Measurements from ENCODE around the gene EMC9. TPM values are rescaled to one million over a fixed set of nuclear protein-coding genes. Genes with fewer than 3 reads are reported as not detected.
A peak's percentile ranks its signal among the peaks of the same experiment; 100 is the strongest.

The EMC9 gene
- total RNA-seq, 2 experiments from 2014 or later: 39.1 to 40.1 TPM

DNA sequence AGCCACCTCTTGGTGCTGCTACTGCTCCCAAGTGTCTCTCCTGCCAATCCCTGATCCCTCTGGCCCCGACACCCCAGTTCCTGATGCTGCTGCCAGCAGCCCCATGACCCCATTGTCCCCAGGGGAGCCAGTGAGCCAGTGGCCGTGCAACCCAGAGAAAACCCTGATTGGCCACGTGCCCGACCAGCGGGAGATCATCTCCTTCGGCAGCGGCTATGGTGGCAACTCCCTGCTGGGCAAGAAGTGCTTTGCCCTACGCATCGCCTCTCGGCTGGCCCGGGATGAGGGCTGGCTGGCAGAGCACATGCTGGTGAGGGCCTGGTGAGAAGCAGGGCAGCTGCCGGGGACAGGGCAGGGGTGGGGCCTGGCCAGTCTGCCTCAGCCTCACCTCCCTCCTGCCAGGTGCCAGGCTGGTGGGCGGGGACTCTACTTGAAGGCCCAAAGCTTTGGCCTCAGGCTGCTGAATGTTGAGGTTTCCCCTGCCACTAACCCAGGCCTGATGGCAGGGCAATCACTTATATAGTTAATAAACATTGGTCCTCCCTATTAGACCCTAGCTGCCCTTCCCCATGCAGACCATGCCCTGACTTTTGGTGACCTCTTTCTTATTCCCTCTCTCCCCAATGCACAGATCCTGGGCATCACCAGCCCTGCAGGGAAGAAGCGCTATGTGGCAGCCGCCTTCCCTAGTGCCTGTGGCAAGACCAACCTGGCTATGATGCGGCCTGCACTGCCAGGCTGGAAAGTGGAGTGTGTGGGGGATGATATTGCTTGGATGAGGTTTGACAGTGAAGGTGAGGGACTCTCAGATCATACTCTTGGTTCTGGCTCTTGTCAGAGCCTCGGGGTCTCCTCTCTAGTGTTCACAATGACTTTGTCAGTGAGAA, 42.2 kb downstream of the EMC9 start:
- Mint-ChIP-seq H3K4me1 (peaks cover 15% of the 10 kb centered on the region), H3K27ac (peak overlapping the region; percentile 28), H3K27me3 (no peaks in the 10 kb centered on the region), H3K36me3 (peaks cover 58% of the 10 kb centered on the region), H3K9me3 (no peaks in the 10 kb centered on the region), H3K4me3 (no peak overlapping the region)
- no peak for DNase-seq

DNA sequence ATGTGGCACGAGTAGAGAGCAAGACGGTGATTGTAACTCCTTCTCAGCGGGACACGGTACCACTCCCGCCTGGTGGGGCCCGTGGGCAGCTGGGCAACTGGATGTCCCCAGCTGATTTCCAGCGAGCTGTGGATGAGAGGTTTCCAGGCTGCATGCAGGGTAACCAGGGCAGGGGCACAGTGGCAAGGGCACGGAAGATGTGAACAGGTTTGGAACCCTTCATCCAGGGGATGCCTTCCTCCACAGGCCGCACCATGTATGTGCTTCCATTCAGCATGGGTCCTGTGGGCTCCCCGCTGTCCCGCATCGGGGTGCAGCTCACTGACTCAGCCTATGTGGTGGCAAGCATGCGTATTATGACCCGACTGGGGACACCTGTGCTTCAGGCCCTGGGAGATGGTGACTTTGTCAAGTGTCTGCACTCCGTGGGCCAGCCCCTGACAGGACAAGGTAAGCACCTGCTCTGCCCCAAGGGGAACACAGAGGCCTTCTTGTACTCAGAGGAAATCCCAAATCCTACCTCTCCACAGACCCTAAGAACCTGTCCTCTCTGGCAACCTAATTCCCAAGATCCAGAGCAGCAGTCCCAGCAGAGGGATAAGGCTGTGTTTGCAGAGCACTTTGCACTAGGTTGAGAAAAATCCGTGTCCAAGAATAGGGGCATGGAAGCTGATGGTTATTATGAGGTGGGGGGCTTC, 43.0 kb downstream of the EMC9 start:
- peaks cover 50% of the 10 kb centered on the region for H3K36me3 Mint-ChIP-seq
- H3K27me3 Mint-ChIP-seq: no peaks in the 10 kb centered on the region
- H3K4me1 Mint-ChIP-seq: peaks cover 19% of the 10 kb centered on the region
- no peaks in the 10 kb centered on the region for H3K9me3 Mint-ChIP-seq
- no peak overlapping the region for H3K4me3 Mint-ChIP-seq
- no peak overlapping the region for H3K27ac Mint-ChIP-seq
- no peak for DNase-seq

DNA sequence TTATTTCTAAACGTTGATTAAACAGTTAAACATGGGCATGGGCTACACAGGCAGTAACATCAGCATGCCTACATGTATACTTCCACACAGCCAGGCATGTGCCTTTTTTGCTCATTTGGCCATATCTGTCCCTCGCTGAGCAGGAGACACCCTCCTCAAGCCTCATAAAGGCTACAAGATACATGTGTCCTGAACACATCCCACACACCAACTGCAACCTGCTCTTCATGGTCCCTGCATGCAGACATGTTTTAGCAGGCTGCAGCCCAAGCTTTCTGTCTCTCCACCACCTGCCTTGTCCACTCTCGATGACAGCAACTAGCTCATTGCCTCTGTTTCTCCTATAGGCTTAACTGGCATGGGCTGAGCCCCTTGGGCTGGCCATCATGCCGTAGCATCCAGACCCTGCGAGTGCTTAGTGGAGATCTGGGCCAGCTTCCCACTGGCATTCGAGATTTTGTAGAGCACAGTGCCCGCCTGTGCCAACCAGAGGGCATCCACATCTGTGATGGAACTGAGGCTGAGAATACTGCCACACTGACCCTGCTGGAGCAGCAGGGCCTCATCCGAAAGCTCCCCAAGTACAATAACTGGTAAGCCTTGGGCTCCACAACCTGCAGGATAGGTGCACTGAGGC, 44.7 kb downstream of the EMC9 start:
- peaks cover 26% of the 10 kb centered on the region for H3K4me1 Mint-ChIP-seq

DNA sequence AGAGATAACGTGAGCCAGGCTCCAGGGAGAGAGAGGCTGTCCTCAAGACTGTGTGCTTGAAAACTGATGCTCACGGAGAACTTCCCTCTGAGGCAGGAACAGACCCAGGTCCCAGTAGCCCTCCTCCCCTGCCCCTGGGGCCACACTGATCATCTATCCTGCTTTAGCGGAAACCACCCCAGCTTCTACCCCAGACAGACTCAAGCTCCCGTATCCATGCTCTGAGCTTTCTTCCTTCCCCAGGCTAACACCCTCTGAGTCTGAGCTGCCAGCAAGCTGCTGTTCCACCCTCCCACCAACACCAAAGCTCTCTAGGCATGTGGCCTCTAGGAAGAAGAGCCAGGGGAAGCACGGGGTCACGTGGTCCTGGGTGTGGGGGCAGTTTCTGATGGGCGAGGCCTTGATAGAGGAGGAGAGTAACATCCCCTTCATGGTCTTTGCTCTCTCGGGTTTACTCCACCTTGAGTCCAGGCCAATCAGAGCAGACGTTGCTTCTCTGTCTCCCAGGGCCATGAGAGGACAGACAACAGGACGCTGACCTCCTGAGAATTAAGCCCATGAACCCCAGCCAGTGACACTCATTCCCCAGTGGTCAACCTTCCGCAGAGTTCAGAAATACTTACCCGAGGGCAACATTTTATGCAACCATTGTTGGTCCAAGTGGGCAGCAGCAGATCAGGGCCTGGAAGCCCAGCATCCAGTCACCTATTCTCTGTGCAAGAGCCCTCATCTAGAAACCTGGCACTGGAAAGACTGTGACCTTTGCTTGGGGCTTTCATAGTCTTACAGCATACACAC, 45.9 kb downstream of the EMC9 start:
- Mint-ChIP-seq H3K36me3 (peaks cover 38% of the 10 kb centered on the region), H3K27ac (peak overlapping the region; percentile 98)

More for the DNA sequence above, 44.7 kb downstream of the EMC9 start:
- Mint-ChIP-seq H3K27me3 (no peaks in the 10 kb centered on the region), H3K4me3 (peak overlapping the region; percentile 47), H3K36me3 (peaks cover 38% of the 10 kb centered on the region), H3K9me3 (no peaks in the 10 kb centered on the region), H3K27ac (no peak overlapping the region)
- DNase-seq: no peak

DNA sequence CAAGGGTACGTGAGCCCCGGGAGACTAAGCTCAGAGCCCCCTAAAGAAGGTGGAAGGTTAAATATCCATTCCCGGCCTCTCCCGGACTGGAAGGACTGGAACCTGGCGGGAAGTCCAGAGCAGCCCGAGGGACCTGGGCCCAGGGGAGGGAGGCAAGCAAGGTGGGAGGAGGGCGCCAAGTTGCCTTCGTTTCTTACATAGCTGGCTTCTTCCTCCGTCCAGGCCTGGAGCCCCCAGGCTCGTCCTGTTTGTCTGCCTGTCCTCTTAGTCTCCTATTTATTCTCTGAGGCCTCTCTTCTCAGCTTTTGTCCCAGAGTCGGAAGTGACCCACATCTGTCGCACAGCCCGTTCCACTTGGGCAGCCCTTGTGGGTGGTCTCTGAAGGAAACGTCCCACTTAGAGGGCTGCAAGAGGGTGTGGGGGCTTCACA, 46.5 kb downstream of the EMC9 start:
- Mint-ChIP-seq H3K27ac (peak overlapping the region; percentile 98), H3K36me3 (peaks cover 35% of the 10 kb centered on the region), H3K9me3 (no peaks in the 10 kb centered on the region), H3K27me3 (no peaks in the 10 kb centered on the region), H3K4me1 (peaks cover 33% of the 10 kb centered on the region), H3K4me3 (peak overlapping the region; percentile 96)
- peak; percentile 14 for DNase-seq

More for the DNA sequence above, 45.9 kb downstream of the EMC9 start:
- Mint-ChIP-seq H3K4me1 (peaks cover 30% of the 10 kb centered on the region), H3K9me3 (no peaks in the 10 kb centered on the region), H3K4me3 (peak overlapping the region; percentile 96), H3K27me3 (no peaks in the 10 kb centered on the region)
- DNase-seq: peak; percentile 79

DNA sequence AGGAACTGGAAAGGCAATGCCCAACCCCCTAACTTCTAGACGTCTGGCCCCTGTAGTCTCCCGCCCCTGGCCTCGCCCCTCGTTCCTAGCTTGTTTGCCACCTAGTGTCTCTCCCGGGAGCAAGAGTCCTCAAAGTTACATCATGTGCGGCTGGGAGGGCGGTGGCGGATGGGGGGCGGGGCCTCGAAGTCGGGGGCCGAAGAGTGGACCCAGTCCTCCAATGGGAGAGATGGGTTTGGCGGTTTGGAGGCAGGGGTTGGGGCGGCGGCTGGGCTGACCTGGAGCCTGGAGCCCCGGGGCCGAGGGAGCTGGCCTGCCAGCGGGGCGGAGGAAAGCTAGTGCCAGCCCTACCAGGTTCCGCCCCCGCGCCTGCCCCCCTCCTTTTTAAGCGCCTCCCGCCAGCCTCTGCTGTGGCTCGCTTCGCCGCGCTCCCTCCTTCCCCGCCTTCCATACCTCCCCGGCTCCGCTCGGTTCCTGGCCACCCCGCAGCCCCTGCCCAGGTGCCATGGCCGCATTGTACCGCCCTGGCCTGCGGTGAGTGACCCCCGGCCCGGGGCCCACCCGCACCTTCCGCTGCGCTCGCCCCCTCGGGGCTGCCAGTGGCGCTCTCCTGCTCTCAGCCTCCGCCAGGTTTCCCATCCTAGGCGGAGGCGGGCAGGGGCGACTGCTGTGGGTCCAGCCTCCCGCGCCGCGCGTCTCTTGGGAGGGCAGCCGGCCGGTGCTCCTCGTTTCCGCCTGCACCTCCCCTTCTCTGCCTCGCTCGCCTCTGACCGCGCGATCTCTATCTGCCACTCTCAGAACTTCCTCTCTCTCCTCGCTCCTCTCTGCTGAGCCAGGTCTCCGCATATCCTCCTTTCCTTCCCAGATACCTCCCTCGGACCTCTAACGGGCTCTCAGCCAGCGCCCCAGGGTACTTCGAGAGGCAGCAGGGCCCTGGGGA, 47.2 kb downstream of the EMC9 start, which contains the start of gene PCK2:
PCK2 (plus strand) TSS at position 411 of the 940 bp plus-strand sequence; CDS start at position 506, 95 bp downstream.
- Mint-ChIP-seq H3K4me1 (peaks cover 33% of the 10 kb centered on the region), H3K27me3 (no peaks in the 10 kb centered on the region), H3K9me3 (no peaks in the 10 kb centered on the region), H3K27ac (peak within 1 kb of the TSS; percentile 98), H3K36me3 (peaks cover 30% of the 10 kb centered on the region), H3K4me3 (peak within 1 kb of the TSS; percentile 96)
- DNase-seq: peak; percentile 91

DNA sequence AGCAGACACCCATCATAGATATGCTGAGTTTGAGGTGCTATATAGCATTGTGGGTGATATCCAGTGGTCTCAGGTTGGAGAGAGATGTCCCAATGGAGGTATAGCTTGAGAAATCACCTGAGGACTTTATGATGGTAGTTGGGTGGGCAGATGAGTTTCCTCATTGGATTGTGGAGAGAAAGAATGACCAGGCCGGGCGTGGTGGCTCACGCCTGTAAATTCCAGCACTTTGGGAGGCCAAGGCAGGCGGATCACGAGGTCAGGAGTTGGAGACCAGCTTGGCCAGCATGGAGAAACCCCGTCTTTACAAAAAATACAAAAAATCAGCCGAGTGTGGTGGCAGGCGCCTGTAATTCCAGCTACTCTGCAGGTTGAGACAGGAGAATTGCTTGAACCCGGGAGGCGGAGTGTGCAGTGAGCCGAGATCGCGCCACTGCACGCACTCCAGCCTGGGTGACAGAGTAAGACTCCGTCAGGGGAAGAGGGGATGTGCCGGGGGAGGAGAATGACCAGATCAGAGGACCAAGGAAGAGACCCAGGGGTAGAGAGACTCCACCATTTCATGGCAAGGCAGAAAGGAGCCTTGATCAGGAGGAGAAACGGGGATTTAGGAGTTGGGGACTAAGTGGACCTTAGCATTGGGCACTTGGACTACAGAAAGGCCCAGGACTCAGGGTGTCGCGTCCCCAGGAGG, 48.0 kb downstream of the EMC9 start:
- H3K27ac Mint-ChIP-seq: peak overlapping the region; percentile 98
- peaks cover 33% of the 10 kb centered on the region for H3K4me1 Mint-ChIP-seq
- DNase-seq: no peak
- no peaks in the 10 kb centered on the region for H3K27me3 Mint-ChIP-seq
- no peaks in the 10 kb centered on the region for H3K9me3 Mint-ChIP-seq
- peaks cover 25% of the 10 kb centered on the region for H3K36me3 Mint-ChIP-seq
- H3K4me3 Mint-ChIP-seq: peak overlapping the region; percentile 96

DNA sequence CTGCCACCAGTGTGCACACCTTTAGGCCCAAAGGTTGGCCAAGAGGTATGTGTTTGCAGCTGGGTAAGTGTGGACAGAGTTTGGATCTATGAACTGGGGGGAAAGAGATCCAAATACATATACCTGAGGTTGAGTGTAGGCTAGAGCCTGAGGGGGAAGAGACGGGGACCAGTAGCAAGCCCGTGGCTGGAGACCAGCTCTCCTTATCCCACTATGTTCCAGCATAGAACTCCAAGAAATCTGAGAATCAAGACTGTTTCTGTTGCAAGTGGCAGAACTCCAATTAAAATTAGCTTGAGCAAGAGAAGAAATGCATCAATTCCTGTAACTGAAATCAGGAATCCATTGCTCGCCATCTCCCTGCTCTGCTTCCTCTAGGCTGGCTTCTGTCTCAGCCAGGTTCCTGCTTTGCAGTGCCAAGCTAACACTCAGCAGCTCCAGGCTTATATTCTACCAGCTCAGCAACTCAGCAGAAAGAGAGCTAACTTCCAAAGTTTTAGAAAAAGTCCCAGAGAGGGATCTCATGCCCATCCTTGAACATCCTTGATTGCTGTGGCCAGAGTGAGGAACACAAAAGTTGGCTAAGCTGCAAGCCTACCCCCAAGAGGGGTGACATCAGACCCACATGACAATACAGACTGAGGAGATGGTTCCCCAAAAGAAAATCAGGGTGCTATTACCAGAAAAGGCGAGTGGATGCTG, 48.7 kb downstream of the EMC9 start:
- Mint-ChIP-seq H3K4me3 (peak overlapping the region; percentile 96), H3K27me3 (no peaks in the 10 kb centered on the region), H3K4me1 (peaks cover 33% of the 10 kb centered on the region), H3K36me3 (peaks cover 21% of the 10 kb centered on the region), H3K9me3 (no peaks in the 10 kb centered on the region), H3K27ac (peak overlapping the region; percentile 98)
- no peak for DNase-seq

DNA sequence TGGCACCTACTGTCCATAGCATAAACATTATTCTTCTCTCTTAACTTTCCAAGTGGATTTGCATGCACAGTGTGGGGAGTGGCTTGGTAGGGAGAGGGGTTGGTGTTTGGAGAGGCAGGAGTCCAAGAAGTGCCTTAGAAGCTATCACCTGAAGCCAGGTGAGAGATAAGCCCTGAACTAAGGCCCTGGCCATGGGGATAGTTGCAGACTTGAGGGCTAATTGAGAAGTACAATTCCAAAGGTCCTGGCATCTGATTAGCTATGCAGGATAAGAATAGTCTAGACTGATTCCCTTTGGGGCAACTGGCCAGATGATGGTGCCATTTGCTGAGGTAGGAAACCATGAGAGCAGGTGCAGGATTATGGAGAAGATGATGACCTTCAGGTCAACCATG, 49.3 kb downstream of the EMC9 start:
- Mint-ChIP-seq H3K4me1 (peaks cover 33% of the 10 kb centered on the region), H3K4me3 (no peak overlapping the region), H3K36me3 (peaks cover 21% of the 10 kb centered on the region)

DNA sequence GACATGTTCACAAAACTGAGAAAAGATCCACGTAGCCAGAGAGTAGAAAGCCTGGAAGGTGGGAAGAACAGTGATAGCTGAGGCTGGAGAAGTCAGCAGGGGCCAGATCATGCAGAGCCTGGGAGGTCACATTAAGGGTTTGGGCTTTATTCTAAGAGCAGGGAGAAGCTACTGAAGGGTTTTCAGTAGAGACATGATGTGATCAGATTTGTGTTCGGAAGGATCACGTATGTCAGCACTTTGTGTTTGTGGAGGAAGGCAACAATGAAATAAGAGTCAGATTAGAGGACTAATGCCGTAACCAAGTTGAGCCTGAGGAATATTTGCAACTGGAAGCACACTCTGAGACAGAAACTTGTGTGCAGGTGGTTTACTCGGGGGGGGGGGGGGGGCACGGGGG, 51.5 kb downstream of the EMC9 start:
- Mint-ChIP-seq H3K9me3 (no peaks in the 10 kb centered on the region), H3K27me3 (no peaks in the 10 kb centered on the region), H3K27ac (no peak overlapping the region), H3K4me3 (no peak overlapping the region), H3K36me3 (peaks cover 3% of the 10 kb centered on the region), H3K4me1 (peaks cover 20% of the 10 kb centered on the region)
- DNase-seq: no peak

More for the DNA sequence above, 49.3 kb downstream of the EMC9 start:
- DNase-seq: no peak
- Mint-ChIP-seq H3K27me3 (no peaks in the 10 kb centered on the region), H3K27ac (no peak overlapping the region), H3K9me3 (no peaks in the 10 kb centered on the region)

All from activated naive CD8-positive, alpha-beta T cell treated with anti-CD3 and anti-CD28 coated beads for 36 hours (primary cell).